GM12891 (cell line): Measurements from ENCODE around the gene SPIN1.

Experiments
- POLR2A ChIP-seq: IDR thresholded peaks from 2 replicates; pipeline ENCODE4 v1.6.1; 2011; ENCODE audit warnings: low read depth, low read length, control low read depth
- POU2F2 ChIP-seq: IDR thresholded peaks from 2 replicates; pipeline ENCODE4 v1.6.1; 2011; ENCODE audit warnings: low read depth, mild to moderate bottlenecking, control low read depth, low read length, moderate library complexity
- TAF1 ChIP-seq: IDR thresholded peaks from 2 replicates; pipeline ENCODE4 v1.6.1; 2011; ENCODE audit warnings: low read depth, low read length, control low read depth

DNA sequence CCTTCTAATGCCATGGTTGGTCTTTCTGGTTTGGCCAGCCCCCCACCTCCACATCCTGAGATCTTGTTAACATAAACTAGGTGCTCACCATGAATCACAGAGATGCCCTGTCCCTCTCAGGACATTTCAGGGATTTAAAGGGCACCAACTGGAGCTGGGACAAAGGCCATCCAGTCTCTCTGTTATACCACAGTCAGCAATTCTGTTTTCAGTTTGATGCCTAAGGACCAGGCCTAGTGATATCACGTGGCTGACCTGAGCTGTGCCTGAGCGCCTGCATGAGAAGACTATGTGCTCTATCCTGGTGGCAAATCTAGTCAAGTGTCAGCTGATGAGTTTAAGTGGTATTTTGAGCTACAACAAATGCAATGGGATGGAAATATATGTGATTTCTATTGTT, 26.1 kb downstream of the SPIN1 start:
- TF ChIP-seq TAF1, result no peak
- no peak for TF ChIP-seq POU2F2
- no peak for TF ChIP-seq POLR2A
